Stomach (tissue), 9 donors: ENCODE data around the gene DOK3. TPM values are rescaled to one million over a fixed set of nuclear protein-coding genes. Genes with fewer than 3 reads are reported as not detected.

Experiments used
- DNase-seq, 2 donors: peaks; one replicate each; pipeline versions ENCODE4 v3.0.0 to v3.0.0-alpha.2; 2013 to 2019
- H3K27ac ChIP-seq, 5 donors: fragments of 200-600 bp in 4 of 5; sonication (generic) in 4 of 5; one replicate each; pipeline ENCODE4 v1.5.1; 2013 to 2019; ENCODE audit warnings: mild to moderate bottlenecking in 1 of 5, moderate library complexity in 1 of 5
- H3K27me3 ChIP-seq, 3 donors: fragments of 200-600 bp; sonication (generic); one replicate each; pipeline ENCODE4 v1.5.1; 2017 to 2019; ENCODE audit warnings: mixed run types in 1 of 3
- H3K36me3 ChIP-seq, 4 donors: fragments of 200-600 bp; sonication (generic); 1 replicate in 3 of 4; 2 replicates in 1 of 4; pipeline ENCODE4 v1.5.1; 2016 to 2019
- H3K4me1 ChIP-seq, 4 donors: fragments of 200-600 bp; sonication (generic); one replicate each; pipeline ENCODE4 v1.5.1; 2016 to 2019
- H3K4me3 ChIP-seq, 4 donors: fragments of 200-600 bp; sonication (generic) in 3 of 4; one replicate each; pipeline ENCODE4 v1.5.1; 2016 to 2019; ENCODE audit warnings: mild to moderate bottlenecking in 1 of 4
- H3K9me3 ChIP-seq, 4 donors: fragments of 200-600 bp; sonication (generic); one replicate each; pipeline ENCODE4 v1.5.1; 2016 to 2019
- CTCF ChIP-seq, 7 experiments: fragments of 450-650 bp in 4 of 7; fragments of 200-600 bp in 3 of 7; sonication (generic) in 3 of 7; IDR thresholded peaks; one replicate each; pipeline ENCODE4 v1.5.1; 2016 to 2019; ENCODE audit warnings: antibody characterized with exemption in 7 of 7, control low read depth in 2 of 7, mild to moderate bottlenecking in 1 of 7
- EP300 ChIP-seq: sonication (generic); formaldehyde crosslinking; IDR thresholded peaks from one replicate; pipeline ENCODE4 v1.6.1; 2017; ENCODE audit warnings: antibody characterized with exemption
- POLR2A ChIP-seq, 4 donors: fragments of 450-650 bp; IDR thresholded peaks; one replicate each; pipeline ENCODE4 v1.6.1; 2016; ENCODE audit warnings: antibody characterized with exemption in 4 of 4, control low read depth in 2 of 4, mild to moderate bottlenecking in 1 of 4, moderate library complexity in 1 of 4
- POLR2AphosphoS5 ChIP-seq, 3 donors: sonication (generic); formaldehyde crosslinking; IDR thresholded peaks; one replicate each; pipeline ENCODE4 v1.6.1; 2016; ENCODE audit warnings: antibody characterized with exemption in 3 of 3
- WGBS, 5 donors: extraction: QIAGEN DNeasy Blood & Tissue Kit in 3 of 5; methylation state at CpG; one replicate each; pipeline versions ENCODE4 v1.1.5 to v1.1.7; 2013 to 2018; 5-methylcytosine and 5-hydroxymethylcytosine counted together
- intact Hi-C: fragments of 100-400 bp; cut with DNase I; formaldehyde crosslinking; loops from one replicate; pipeline ENCODE4 v1.15.1; 2023; ENCODE audit warnings: low total_unique reads
- polyA plus RNA-seq, 3 donors: library from polyadenylated mRNA; stranded (reverse); fragments of 200-250 nt; gene quantifications; one replicate each; pipeline ENCODE4 v1.2.3, GENCODE V29; 2013
- total RNA-seq, 5 donors: library from RNA; depleted of rRNA; stranded (reverse); fragments of >200 nt; gene quantifications; one replicate each; pipeline versions ENCODE4 v1.1.0 to v1.2.3, GENCODE V29; 2014 to 2016
- donor health status: healthy with polysubstance abuse.
- donor health status: Bipolar disorder and iron deficiency.
- donor health status: healthy.

DOK3 gene
- total and polyA plus RNA-seq, 8 donors, result 0.43 to 31.2 (median 4.9) TPM; not detected in 1

GRCh38 chr5:177512736-177513380, 3.2 kb upstream of the DOK3 start:
- intact Hi-C loops, result no loop called here
- no peak overlapping the region for H3K4me3 ChIP-seq
- H3K27me3 ChIP-seq, result no peaks in the 10 kb centered on the region
- no peaks in the 10 kb centered on the region for H3K9me3 ChIP-seq
- H3K4me1 ChIP-seq, result peaks cover 8 to 48% (median 32%) of the 10 kb centered on the region in 4 donors
- no peak for DNase-seq
- no peak overlapping the region for H3K27ac ChIP-seq
- WGBS, 5 donors, result 88 to 94% (median 92%) methylated on average over 14 to 16 of the region's 16 CpGs
- peaks cover 41 to 58% (median 56%) of the 10 kb centered on the region in 4 donors for H3K36me3 ChIP-seq
- TF ChIP-seq POLR2A (IDR thresholded peaks at IDR 0.05), result no peak
- no peak for TF ChIP-seq POLR2AphosphoS5 (IDR thresholded peaks at IDR 0.05)
- TF ChIP-seq EP300, result no peak
- TF ChIP-seq CTCF (IDR thresholded peaks at IDR 0.05), result no peak

- intact Hi-C loops, result no loop called here
- no peaks in the 10 kb centered on the region for H3K9me3 ChIP-seq
- 93 to 100% (median 95%) methylated on average over 4 to 34 of the region's 34 CpGs for WGBS, 5 donors
- H3K27ac ChIP-seq, result peak overlapping the region in 1 of 5 donors; percentile 86
- no peak overlapping the region for H3K4me3 ChIP-seq
- DNase-seq, result no peak
- H3K27me3 ChIP-seq, result no peaks in the 10 kb centered on the region
- H3K36me3 ChIP-seq, result peaks cover 41 to 58% (median 56%) of the 10 kb centered on the region in 4 donors
- peaks cover 8 to 43% (median 29%) of the 10 kb centered on the region in 4 donors for H3K4me1 ChIP-seq
- TF ChIP-seq CTCF (IDR thresholded peaks at IDR 0.05), result no peak
- TF ChIP-seq EP300, result no peak
- TF ChIP-seq POLR2AphosphoS5 (IDR thresholded peaks at IDR 0.05), result no peak
- TF ChIP-seq POLR2A (IDR thresholded peaks at IDR 0.05), result no peak
These were observed 2.4 kb upstream of the DOK3 start for GRCh38 chr5:177511796-177512675.

DNA sequence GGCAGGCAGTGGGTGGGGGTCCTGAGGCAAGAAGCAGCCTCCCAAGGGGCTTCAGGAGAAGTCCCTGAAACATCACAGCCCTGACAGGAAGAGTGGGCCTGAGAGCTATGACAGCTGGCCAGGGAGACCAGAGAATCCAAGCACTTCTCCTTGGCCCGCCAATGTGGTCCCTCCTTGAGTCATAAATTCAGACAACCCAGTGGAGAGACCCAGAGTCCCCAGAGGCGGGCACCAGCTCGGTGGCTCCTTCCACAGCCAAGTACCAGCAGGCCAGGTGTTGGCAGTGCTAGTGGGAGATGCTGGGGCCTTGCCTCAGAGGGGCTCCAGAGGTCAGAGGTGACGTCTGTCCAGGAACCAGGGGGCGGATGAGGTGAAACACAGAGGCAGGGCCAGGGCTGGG, 1.6 kb upstream of the DOK3 start:
- WGBS, 5 donors, result 87 to 99% (median 89%) methylated on average over 3 to 5 of the region's 5 CpGs
- no peaks in the 10 kb centered on the region for H3K9me3 ChIP-seq
- peak overlapping the region in 3 of 5 donors; percentile 41 to 86 (median 79) for H3K27ac ChIP-seq
- H3K4me3 ChIP-seq, result no peak overlapping the region
- peaks cover 8 to 40% (median 25%) of the 10 kb centered on the region in 4 donors for H3K4me1 ChIP-seq
- no peak for DNase-seq
- H3K36me3 ChIP-seq, result peaks cover 41 to 58% (median 56%) of the 10 kb centered on the region in 4 donors
- intact Hi-C loops, result no loop called here
- TF ChIP-seq CTCF (IDR thresholded peaks at IDR 0.05), result no peak
- TF ChIP-seq EP300, result no peak
- TF ChIP-seq POLR2A (IDR thresholded peaks at IDR 0.05), result no peak
- no peak for TF ChIP-seq POLR2AphosphoS5 (IDR thresholded peaks at IDR 0.05)
- H3K27me3 ChIP-seq, result no peaks in the 10 kb centered on the region

DNA sequence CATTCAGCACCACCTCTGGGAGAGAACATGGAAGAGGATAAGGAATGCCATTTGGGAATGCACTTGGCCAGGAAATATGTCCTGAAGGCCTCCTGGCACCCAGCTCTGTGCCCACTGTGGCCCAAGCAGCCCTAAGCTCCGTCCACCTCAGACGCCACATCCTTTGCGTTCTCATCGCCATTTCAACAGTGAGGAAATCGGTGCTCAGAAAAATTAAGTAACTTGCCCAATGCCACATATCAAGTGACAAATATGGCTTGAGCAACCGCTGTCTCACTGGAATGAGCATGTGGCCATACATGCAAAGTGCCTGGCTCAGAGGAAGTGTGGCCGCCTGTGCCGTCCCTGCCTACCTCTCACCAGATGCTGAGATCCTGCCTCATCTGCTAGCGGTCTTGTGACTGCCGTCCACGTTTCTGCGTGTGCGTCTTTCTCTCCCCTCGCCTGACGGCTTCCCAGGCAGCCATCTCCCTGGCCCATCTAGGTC, 984 bp upstream of the DOK3 start:
- Histone ChIP-seq H3K27me3 (no peaks in the 10 kb centered on the region), H3K4me1 (peaks cover 2 to 34% (median 19%) of the 10 kb centered on the region in 4 donors), H3K9me3 (no peaks in the 10 kb centered on the region), H3K4me3 (peak overlapping the region in 1 of 4 donors; percentile 39), H3K36me3 (peaks cover 41 to 56% (median 55%) of the 10 kb centered on the region in 4 donors), H3K27ac (peak overlapping the region in 3 of 5 donors; percentile 61 to 86 (median 79))
- DNase-seq, result no peak
- 84 to 96% (median 90%) methylated on average over 15 of the region's 15 CpGs for WGBS, 5 donors
- intact Hi-C loops, result no loop called here
- TF ChIP-seq POLR2A (IDR thresholded peaks at IDR 0.05) (no peak), CTCF (IDR thresholded peaks at IDR 0.05) (no peak), EP300 (no peak), POLR2AphosphoS5 (IDR thresholded peaks at IDR 0.05) (no peak)
